HUES48 (cell line): ENCODE measurements around the gene LCAT.

Source experiments
- H3K27ac ChIP-seq: one replicate; pipeline ENCODE4 v1.7.0; 2013; ENCODE audit warnings: low read depth, low read length, inconsistent platforms
- H3K27me3 ChIP-seq: 2 replicates; pipeline ENCODE4 v1.6.1; 2013; ENCODE audit warnings: mild to moderate bottlenecking, low read length; ENCODE audit not compliant: control insufficient read depth, insufficient read depth
- H3K36me3 ChIP-seq: 2 replicates; pipeline ENCODE4 v1.6.1; 2013; ENCODE audit warnings: low read length; ENCODE audit not compliant: control insufficient read depth, insufficient read depth
- H3K4me1 ChIP-seq: 2 replicates; pipeline ENCODE4 v1.6.1; 2013; ENCODE audit warnings: mild to moderate bottlenecking, low read length; ENCODE audit not compliant: control insufficient read depth, insufficient read depth
- H3K4me3 ChIP-seq: 2 replicates; pipeline ENCODE4 v1.5.1; 2013; ENCODE audit warnings: mild to moderate bottlenecking, low read depth, low read length
- H3K9ac ChIP-seq: 2 replicates; pipeline ENCODE4 v1.6.1; 2013; ENCODE audit warnings: mild to moderate bottlenecking, low read depth, low read length, moderate library complexity
- H3K9me3 ChIP-seq: 2 replicates; pipeline ENCODE4 v1.6.1; 2013; ENCODE audit warnings: low read length; ENCODE audit not compliant: control insufficient read depth, insufficient read depth

LCAT gene

GRCh38 chr16:67943619-67944504 lies at the start of gene LCAT:
TSS of gene LCAT (minus strand) at chr16:67944120. CDS start at chr16:67944101, 19 bp downstream.
- Histone ChIP-seq H3K36me3 (peaks cover 45% of the 10 kb centered on the region), H3K9me3 (no peaks in the 10 kb centered on the region), H3K9ac (no peak within 1 kb of the TSS), H3K4me1 (no peaks in the 10 kb centered on the region), H3K4me3 (no peak within 1 kb of the TSS), H3K27ac (no peak within 1 kb of the TSS), H3K27me3 (no peaks in the 10 kb centered on the region)

GRCh38 chr16:67993207-67994039 lies 49.5 kb upstream of the LCAT start:
- H3K27me3 ChIP-seq, result peaks cover 15% of the 10 kb centered on the region
- no peaks in the 10 kb centered on the region for H3K4me1 ChIP-seq
- H3K9ac ChIP-seq, result no peak overlapping the region
- H3K36me3 ChIP-seq, result no peaks in the 10 kb centered on the region
- H3K9me3 ChIP-seq, result no peaks in the 10 kb centered on the region
- H3K27ac ChIP-seq, result no peak overlapping the region
- no peak overlapping the region for H3K4me3 ChIP-seq

- H3K4me1 ChIP-seq, result no peaks in the 10 kb centered on the region
- no peaks in the 10 kb centered on the region for H3K36me3 ChIP-seq
- H3K27me3 ChIP-seq, result peaks cover 15% of the 10 kb centered on the region
- no peak overlapping the region for H3K27ac ChIP-seq
- no peak overlapping the region for H3K4me3 ChIP-seq
- H3K9me3 ChIP-seq, result no peaks in the 10 kb centered on the region
- H3K9ac ChIP-seq, result no peak overlapping the region
These were observed 48.8 kb upstream of the LCAT start for GRCh38 chr16:67992661-67993206.

GRCh38 chr16:67990018-67990386 lies 46.1 kb upstream of the LCAT start:
- no peak overlapping the region for H3K27ac ChIP-seq

GRCh38 chr16:67989322-67990017 lies 45.5 kb upstream of the LCAT start:
- Histone ChIP-seq H3K27ac (no peak overlapping the region), H3K9me3 (no peaks in the 10 kb centered on the region), H3K4me1 (no peaks in the 10 kb centered on the region), H3K9ac (no peak overlapping the region), H3K4me3 (no peak overlapping the region), H3K36me3 (no peaks in the 10 kb centered on the region), H3K27me3 (peaks cover 15% of the 10 kb centered on the region)

More at GRCh38 chr16:67990018-67990386, 46.1 kb upstream of the LCAT start:
- Histone ChIP-seq H3K4me1 (no peaks in the 10 kb centered on the region), H3K4me3 (no peak overlapping the region), H3K27me3 (peaks cover 15% of the 10 kb centered on the region), H3K9me3 (no peaks in the 10 kb centered on the region), H3K36me3 (no peaks in the 10 kb centered on the region), H3K9ac (no peak overlapping the region)

- Histone ChIP-seq H3K27me3 (peaks cover 15% of the 10 kb centered on the region), H3K4me1 (no peaks in the 10 kb centered on the region), H3K9ac (no peak overlapping the region)
These were observed 44.8 kb upstream of the LCAT start for GRCh38 chr16:67988675-67989074.

GRCh38 chr16:67987460-67988160 lies 43.7 kb upstream of the LCAT start:
- no peaks in the 10 kb centered on the region for H3K4me1 ChIP-seq
- no peak overlapping the region for H3K27ac ChIP-seq
- H3K4me3 ChIP-seq, result no peak overlapping the region
- H3K27me3 ChIP-seq, result peaks cover 11% of the 10 kb centered on the region
- no peaks in the 10 kb centered on the region for H3K9me3 ChIP-seq
- no peak overlapping the region for H3K9ac ChIP-seq
- no peaks in the 10 kb centered on the region for H3K36me3 ChIP-seq

More at GRCh38 chr16:67988675-67989074, 44.8 kb upstream of the LCAT start:
- Histone ChIP-seq H3K4me3 (no peak overlapping the region), H3K9me3 (no peaks in the 10 kb centered on the region), H3K27ac (no peak overlapping the region), H3K36me3 (no peaks in the 10 kb centered on the region)

- H3K4me1 ChIP-seq, result no peaks in the 10 kb centered on the region
- H3K9ac ChIP-seq, result no peak overlapping the region
- H3K9me3 ChIP-seq, result no peaks in the 10 kb centered on the region
- H3K27me3 ChIP-seq, result peaks cover 4% of the 10 kb centered on the region; the same call in 1 of the 2 replicates
- H3K36me3 ChIP-seq, result no peaks in the 10 kb centered on the region
- H3K27ac ChIP-seq, result no peak overlapping the region
- no peak overlapping the region for H3K4me3 ChIP-seq
These were observed 43.0 kb upstream of the LCAT start for GRCh38 chr16:67986949-67987348.

GRCh38 chr16:67982011-67982696 lies 38.2 kb upstream of the LCAT start:
- H3K9me3 ChIP-seq, result no peaks in the 10 kb centered on the region
- no peaks in the 10 kb centered on the region for H3K27me3 ChIP-seq
- no peak overlapping the region for H3K27ac ChIP-seq
- no peaks in the 10 kb centered on the region for H3K4me1 ChIP-seq
- H3K4me3 ChIP-seq, result no peak overlapping the region
- no peak overlapping the region for H3K9ac ChIP-seq
- H3K36me3 ChIP-seq, result no peaks in the 10 kb centered on the region
